Neural cell (in vitro differentiated cells): ENCODE measurements around the gene ZNF202. TPM values are rescaled to one million over a fixed set of nuclear protein-coding genes. Genes with fewer than 3 reads are reported as not detected.

ENCODE experiments used
- H2AFZ ChIP-seq: fragments of 200-600, 300-800 bp; sonication (generic), shearing (Covaris generic); 2 replicates; pipeline ENCODE4 v1.6.0; 2014; ENCODE audit warnings: low read depth, mild to moderate bottlenecking, antibody characterized with exemption, low read length, moderate library complexity
- H3F3A ChIP-seq: fragments of 200-600 bp; shearing (Covaris generic); 2 replicates; pipeline ENCODE4 v1.6.1; 2016; ENCODE audit warnings: mild to moderate bottlenecking, moderate library complexity, mixed read lengths, antibody characterized with exemption, low read length; ENCODE audit not compliant: insufficient read depth, poor library complexity, severe bottlenecking
- H3K27ac ChIP-seq: fragments of 200-600, 300-800 bp; sonication (generic), shearing (Covaris generic); 2 replicates; pipeline ENCODE4 v1.5.1; 2014; ENCODE audit warnings: mild to moderate bottlenecking, low read length, moderate library complexity
- H3K27me3 ChIP-seq: fragments of 300-800, 200-600 bp; sonication (generic), shearing (Covaris generic); 2 replicates; pipeline ENCODE4 v1.6.0; 2014; ENCODE audit warnings: mild to moderate bottlenecking, low read depth, low read length, moderate library complexity; ENCODE audit not compliant: insufficient read depth
- H3K36me3 ChIP-seq: fragments of 300-800, 200-600 bp; sonication (generic), shearing (Covaris generic); 2 replicates; pipeline ENCODE4 v1.5.1; 2014; ENCODE audit warnings: mild to moderate bottlenecking, antibody characterized with exemption, low read length, moderate library complexity; ENCODE audit not compliant: insufficient read depth
- H3K4me2 ChIP-seq: fragments of 300-800, 200-600 bp; sonication (generic), shearing (Covaris generic); 2 replicates; pipeline ENCODE4 v1.6.0; 2014; ENCODE audit warnings: mild to moderate bottlenecking, low read length
- H3K4me3 ChIP-seq: fragments of 300-800, 200-600 bp; sonication (generic), shearing (Covaris generic); 2 replicates; pipeline ENCODE4 v1.5.1; 2014; ENCODE audit warnings: mild to moderate bottlenecking, low read length, moderate library complexity
- H3K79me2 ChIP-seq: fragments of 200-600 bp; shearing (Covaris generic); replicated peaks from 2 replicates; pipeline ENCODE4 v1.6.0; 2014; ENCODE audit warnings: mild to moderate bottlenecking, low read length, moderate library complexity; ENCODE audit not compliant: insufficient read depth
- H3K9ac ChIP-seq: fragments of 300-800, 200-600 bp; sonication (generic), shearing (Covaris generic); 2 replicates; pipeline ENCODE4 v1.6.1; 2016; ENCODE audit warnings: mild to moderate bottlenecking, low read length, mixed read lengths
- H3K9me2 ChIP-seq: fragments of 200-600 bp; shearing (Covaris generic); 2 replicates; pipeline ENCODE4 v1.6.1; 2016; ENCODE audit warnings: mild to moderate bottlenecking, low read length, mixed read lengths; ENCODE audit not compliant: insufficient read depth
- H3K9me3 ChIP-seq: fragments of 200-600, 300-800 bp; sonication (generic), shearing (Covaris generic); 2 replicates; pipeline ENCODE4 v1.6.1; 2016; ENCODE audit warnings: mild to moderate bottlenecking, mixed run types, low read length, moderate library complexity, mixed read lengths
- H4K20me1 ChIP-seq: fragments of 200-600 bp; shearing (Covaris generic); 2 replicates; pipeline ENCODE4 v1.6.1; 2016; ENCODE audit warnings: mild to moderate bottlenecking, mixed run types; ENCODE audit not compliant: insufficient read depth
- CTCF ChIP-seq: fragments of 450-650 bp; IDR thresholded peaks from 2 replicates; pipeline ENCODE4 v1.5.1; 2014; ENCODE audit warnings: antibody characterized with exemption, mild to moderate bottlenecking, moderate library complexity; ENCODE audit not compliant: poor library complexity, severe bottlenecking
- EP300 ChIP-seq: fragments of 450-650 bp; conservative IDR thresholded peaks from 2 replicates; pipeline ENCODE4 v1.6.1; 2014; ENCODE audit warnings: antibody characterized with exemption, mild to moderate bottlenecking, moderate library complexity; ENCODE audit not compliant: poor library complexity, severe bottlenecking
- EZH2 ChIP-seq: fragments of 200-600, 300-800 bp; shearing (Covaris generic), sonication (generic); IDR thresholded peaks from 2 replicates; pipeline ENCODE4 v1.6.1; 2014; ENCODE audit warnings: antibody characterized with exemption, low read length, borderline replicate concordance, mild to moderate bottlenecking; ENCODE audit not compliant: insufficient read depth, poor library complexity, severe bottlenecking
- MXI1 ChIP-seq: fragments of 450-650 bp; conservative IDR thresholded peaks from 2 replicates; pipeline ENCODE4 v1.6.1; 2014; ENCODE audit warnings: antibody characterized with exemption, mild to moderate bottlenecking; ENCODE audit not compliant: poor library complexity, severe bottlenecking
- POLR2AphosphoS5 ChIP-seq: IDR thresholded peaks from 2 replicates; pipeline ENCODE4 v1.6.1; 2012
- RAD21 ChIP-seq: fragments of 450-650 bp; conservative IDR thresholded peaks from 2 replicates; pipeline ENCODE4 v1.6.1; 2014; ENCODE audit warnings: antibody characterized with exemption, mild to moderate bottlenecking, moderate library complexity
- REST ChIP-seq: IDR thresholded peaks from 2 replicates; pipeline ENCODE4 v1.6.1; 2012; ENCODE audit warnings: borderline replicate concordance
- SMC3 ChIP-seq: fragments of 450-650 bp; conservative IDR thresholded peaks from 2 replicates; pipeline ENCODE4 v1.6.1; 2014; ENCODE audit warnings: antibody characterized with exemption, mild to moderate bottlenecking, moderate library complexity; ENCODE audit not compliant: poor library complexity
- TAF1 ChIP-seq: IDR thresholded peaks from 2 replicates; pipeline ENCODE4 v1.6.1; 2012; ENCODE audit warnings: low read depth
- polyA plus RNA-seq: library from polyadenylated mRNA; depleted of rRNA; stranded (reverse); fragments of >200 nt; gene quantifications from 2 replicates; pipeline ENCODE4 v1.2.3, GENCODE V29; 2014

The ZNF202 gene
- polyA plus RNA-seq, 1 donor from 2014 or later = 30.4 TPM

DNA sequence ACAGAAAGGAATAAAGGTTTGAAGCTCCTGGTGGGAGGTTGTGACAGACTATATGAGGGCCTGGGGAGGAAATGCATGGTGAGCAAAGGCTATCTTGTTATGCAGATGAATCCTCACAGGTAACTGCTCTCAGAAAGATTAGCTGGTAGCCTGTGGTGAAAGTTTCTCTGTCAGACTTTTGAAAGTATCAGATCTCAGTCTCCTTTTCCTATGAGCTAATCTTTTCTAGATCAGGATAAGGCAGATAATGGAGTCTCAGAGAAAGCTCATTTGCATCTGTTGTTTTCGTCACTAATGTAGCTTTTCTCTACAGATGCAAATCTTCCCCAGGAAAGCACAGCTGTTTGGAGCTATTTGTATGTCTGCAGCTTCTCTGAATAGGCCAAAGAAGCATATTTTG is 33.8 kb upstream of the ZNF202 start:
- no peak overlapping the region for H3K4me2 ChIP-seq
- H3K27me3 ChIP-seq = no peaks in the 10 kb centered on the region
- H3F3A ChIP-seq = no peaks in the 10 kb centered on the region
- TF ChIP-seq EP300 (no peak), CTCF (no peak), RAD21 (no peak), POLR2AphosphoS5 (no peak), MXI1 (no peak), TAF1 (no peak), REST (no peak), SMC3 (no peak), EZH2 (no peak)
- no peak overlapping the region for H3K4me3 ChIP-seq
- no peak overlapping the region for H3K9ac ChIP-seq
- H2AFZ ChIP-seq = no peak overlapping the region
- no peaks in the 10 kb centered on the region for H3K9me3 ChIP-seq
- H3K27ac ChIP-seq = no peak overlapping the region
- no peaks in the 10 kb centered on the region for H3K9me2 ChIP-seq
- H4K20me1 ChIP-seq = no peaks in the 10 kb centered on the region
- H3K79me2 ChIP-seq = no peaks in the 10 kb centered on the region
- H3K36me3 ChIP-seq = no peaks in the 10 kb centered on the region

- no peaks in the 10 kb centered on the region for H3K9me3 ChIP-seq
- H3K79me2 ChIP-seq = no peaks in the 10 kb centered on the region
- H4K20me1 ChIP-seq = no peaks in the 10 kb centered on the region
- H3K9me2 ChIP-seq = no peaks in the 10 kb centered on the region
- no peak overlapping the region for H3K9ac ChIP-seq
- no peaks in the 10 kb centered on the region for H3K27me3 ChIP-seq
- H3F3A ChIP-seq = no peaks in the 10 kb centered on the region
- no peak overlapping the region for H2AFZ ChIP-seq
- H3K27ac ChIP-seq = no peak overlapping the region
- no peaks in the 10 kb centered on the region for H3K36me3 ChIP-seq
- TF ChIP-seq RAD21 = no peak
- no peak overlapping the region for H3K4me2 ChIP-seq
- no peak overlapping the region for H3K4me3 ChIP-seq
These were observed 32.5 kb upstream of the ZNF202 start for GRCh38 chr11:123773959-123774358.

GRCh38 chr11:123773026-123773425 is 31.6 kb upstream of the ZNF202 start:
- Histone ChIP-seq H3K9me2 (no peaks in the 10 kb centered on the region), H3K36me3 (no peaks in the 10 kb centered on the region), H3K27ac (no peak overlapping the region), H3K9ac (no peak overlapping the region), H3K79me2 (no peaks in the 10 kb centered on the region), H3K4me2 (no peak overlapping the region), H3K9me3 (no peaks in the 10 kb centered on the region), H3K27me3 (no peaks in the 10 kb centered on the region), H3F3A (no peaks in the 10 kb centered on the region), H2AFZ (no peak overlapping the region), H4K20me1 (no peaks in the 10 kb centered on the region), H3K4me3 (no peak overlapping the region)
- TF ChIP-seq RAD21 (no peak), MXI1 (no peak)
